Activated CD4-positive, CD25-positive, alpha-beta regulatory T cell (primary cell): Measurements from ENCODE around the gene MANBA.
"Not testable (repeated sequence)": the region's sequence is repeated elsewhere in the genome, so short reads cannot be mapped to it uniquely, and the experiment has no call there.

Experiments
- DNase-seq, 4 experiments: peaks; one replicate each; lab custom pipeline; 2025; lab: John Stamatoyannopoulos, UW

MANBA gene

DNA sequence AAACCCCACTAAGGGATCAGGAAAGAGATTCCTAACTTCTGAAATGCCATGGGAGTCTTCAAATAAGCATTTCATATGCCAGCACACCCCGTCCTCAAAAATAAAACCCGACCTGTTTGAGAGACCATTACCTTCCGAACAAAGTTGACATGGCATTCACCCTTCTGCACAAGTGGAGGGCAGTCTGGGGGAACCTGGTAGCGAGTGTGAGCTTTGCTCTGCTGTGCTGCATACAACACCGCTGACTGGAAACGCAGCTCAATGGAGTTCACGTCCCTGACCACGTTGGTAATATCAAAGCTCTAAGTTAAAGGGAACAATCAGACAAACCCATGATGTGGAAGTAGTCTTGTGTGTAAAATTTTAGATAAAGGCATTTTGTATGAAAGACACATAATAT is 38.0 kb downstream of the MANBA start:
- DNase-seq: no peak

DNA sequence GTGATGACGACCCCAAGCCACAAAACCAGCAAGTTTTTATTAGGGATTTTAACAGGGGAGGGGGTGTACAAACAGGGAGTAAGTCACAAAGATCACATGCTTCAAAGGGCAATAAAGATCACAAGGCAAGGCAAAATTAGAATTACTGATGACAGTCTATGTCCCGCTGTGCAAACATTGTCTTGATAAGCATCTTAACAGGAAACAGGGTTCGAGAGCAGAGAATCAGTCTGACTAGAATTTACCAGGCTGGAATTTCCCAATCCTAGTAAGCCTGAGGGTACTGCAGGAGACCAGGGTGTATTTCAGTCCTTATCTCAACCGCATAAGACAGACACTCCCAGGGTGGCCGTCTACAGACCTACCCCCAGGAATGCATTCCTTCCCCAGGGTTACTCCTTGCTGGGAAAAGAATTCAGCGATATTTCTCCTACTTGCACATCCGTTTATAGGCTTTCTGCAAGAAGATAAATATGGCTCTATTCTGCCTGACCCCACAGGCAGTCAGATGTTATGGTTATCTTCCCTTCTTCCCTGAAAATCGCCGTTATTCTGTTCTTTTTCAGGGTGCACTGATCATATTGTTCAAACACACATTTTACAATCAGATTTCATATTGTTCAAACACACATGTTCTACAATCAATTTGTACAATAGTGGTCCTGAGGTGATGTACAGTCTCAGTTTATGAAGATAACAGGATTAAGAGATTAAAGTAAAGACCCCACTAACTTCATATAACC is 41.8 kb downstream of the MANBA start:
- DNase-seq: not testable (repeated sequence)

DNA sequence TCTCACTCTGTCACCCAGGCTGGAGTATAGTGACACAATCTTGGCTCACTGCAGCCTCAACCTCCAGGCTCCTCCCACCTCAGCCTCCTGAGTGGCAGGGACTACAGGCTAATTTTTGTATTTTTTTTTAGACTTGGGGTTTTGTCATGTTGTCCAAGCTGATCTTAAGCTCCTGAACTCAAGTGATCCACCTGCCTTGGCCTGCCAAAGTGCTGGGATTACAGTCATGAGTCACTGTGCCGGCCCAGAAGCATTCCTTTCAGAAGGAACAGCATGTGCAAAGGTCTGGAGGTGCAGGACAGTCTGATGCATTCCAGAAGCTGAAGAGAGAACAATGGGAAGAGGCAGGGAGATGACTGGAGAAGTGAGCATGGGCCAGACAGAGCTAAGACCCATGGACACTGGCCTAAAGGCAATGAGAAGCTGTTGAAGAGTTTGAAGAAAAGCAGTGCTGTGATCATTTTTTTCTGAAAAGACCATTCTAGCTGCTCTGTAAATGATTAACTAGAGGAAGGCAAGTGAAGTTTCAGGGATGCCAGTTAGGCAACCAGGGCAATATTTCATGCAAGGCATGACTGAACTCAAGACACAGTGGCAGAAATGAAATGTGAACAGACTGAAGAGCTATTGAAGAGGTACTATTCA is 43.2 kb downstream of the MANBA start:
- no peak for DNase-seq

DNA sequence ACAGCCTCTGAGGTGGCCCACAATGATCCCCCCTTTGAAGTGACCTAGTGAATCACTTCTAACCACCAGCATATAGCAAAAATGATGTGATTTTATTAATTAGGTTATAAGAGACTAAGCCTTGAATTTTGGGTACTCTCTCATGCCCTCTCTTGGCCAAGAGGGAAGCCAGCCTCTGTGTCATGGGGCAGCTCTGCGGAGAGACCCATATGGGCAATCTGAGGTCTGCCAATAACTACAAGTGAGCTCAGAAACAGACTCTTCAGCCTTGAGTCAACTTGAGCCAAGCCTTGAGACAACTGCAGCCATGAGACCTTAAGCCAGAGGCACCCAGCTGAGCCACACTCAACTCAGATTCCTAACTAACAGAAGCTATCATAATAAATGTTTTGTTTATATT is 45.7 kb downstream of the MANBA start:
- no peak for DNase-seq

- not testable (repeated sequence) for DNase-seq
Observed at GRCh38 chr4:102713774-102714173, 47.0 kb downstream of the MANBA start.

GRCh38 chr4:102713096-102713495 is 47.7 kb downstream of the MANBA start:
- DNase-seq: no peak

- no peak for DNase-seq
Observed at GRCh38 chr4:102710986-102711385, 49.8 kb downstream of the MANBA start.

GRCh38 chr4:102709060-102709459 is 51.7 kb downstream of the MANBA start:
- DNase-seq: not testable (repeated sequence)

DNA sequence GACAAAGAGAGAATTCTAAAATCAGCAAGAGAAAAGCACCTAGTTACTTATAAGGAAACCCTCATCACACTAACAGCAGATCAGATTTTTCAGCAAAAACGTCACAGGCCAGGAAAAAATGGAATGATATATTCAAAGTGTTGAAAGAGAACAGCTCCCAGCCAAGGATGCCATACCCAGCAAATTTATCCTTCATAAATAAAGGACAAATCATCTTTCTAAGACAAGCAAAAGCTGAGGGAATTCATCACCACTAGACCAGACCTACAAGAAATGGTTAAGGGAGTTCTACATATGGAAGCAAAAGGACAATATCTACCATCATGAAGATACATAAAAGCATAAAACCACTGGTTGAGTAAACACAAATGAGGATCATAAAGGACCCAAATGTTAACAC is 53.6 kb downstream of the MANBA start:
- no peak for DNase-seq

DNA sequence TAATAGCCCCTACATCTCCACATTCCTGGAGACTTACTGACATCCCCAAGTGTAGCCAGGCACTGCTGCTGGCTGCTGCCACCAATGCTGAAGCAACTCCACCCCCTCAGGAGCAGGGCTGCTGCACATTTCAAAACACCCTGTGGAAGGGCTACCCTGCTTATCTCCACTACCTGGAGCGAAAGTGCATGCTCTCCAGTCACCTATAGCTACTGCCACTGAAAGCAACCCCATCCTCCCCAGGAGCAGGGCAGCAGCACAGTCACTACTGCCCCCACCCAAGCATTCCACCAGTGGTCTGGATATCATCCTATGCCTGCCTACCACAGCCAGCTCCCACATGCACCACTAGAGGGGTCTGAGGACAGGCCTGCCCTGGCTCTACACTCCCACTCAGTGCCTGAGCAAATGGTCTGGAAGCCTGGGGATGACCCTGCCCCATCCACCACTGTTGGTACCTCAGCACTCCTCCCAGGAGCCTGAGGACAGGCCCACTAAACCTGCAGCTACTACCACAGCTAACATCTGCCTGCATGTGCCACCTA is 55.3 kb downstream of the MANBA start:
- no peak for DNase-seq

DNA sequence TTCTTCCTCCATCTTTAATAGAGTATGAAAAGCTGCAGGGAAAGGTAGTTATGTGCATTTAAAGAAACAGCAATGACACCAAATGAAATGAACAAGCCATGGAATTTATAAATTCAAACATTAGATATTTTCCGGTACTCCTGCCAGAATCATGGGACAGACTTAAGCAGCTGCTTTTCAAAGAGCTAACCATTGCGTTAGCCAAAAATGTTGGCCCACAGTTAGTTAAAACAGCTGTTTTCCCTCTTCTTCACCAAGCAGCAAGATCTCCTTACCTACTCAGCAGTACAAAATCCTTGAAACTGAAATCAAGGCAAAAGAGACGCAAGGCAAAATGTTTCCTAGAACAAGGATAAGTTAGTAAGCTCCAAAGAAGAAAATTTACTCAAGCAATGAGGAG is 64.0 kb downstream of the MANBA start:
- no peak for DNase-seq

DNA sequence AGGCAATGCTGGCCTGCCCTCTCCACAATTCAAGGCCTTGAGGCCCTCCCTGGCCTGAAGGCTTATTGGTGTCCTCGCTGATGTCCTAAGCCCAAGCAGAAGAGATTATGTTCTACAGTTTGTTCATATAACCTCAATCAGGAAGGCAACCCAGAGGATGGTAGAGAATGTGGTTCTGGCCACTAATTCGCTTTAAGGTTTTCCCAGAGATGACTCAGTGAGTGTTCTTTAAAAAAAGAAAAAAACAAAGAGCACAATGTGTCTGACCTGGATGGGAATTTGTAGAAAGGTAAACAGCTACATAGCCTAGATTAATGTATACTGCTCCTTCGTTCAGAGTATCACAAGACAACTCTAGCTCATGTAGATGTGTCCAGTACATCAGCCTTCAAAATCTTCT is 66.0 kb downstream of the MANBA start:
- no peak for DNase-seq

- DNase-seq: no peak
Observed at GRCh38 chr4:102693861-102694260, 66.9 kb downstream of the MANBA start.

- DNase-seq: no peak
Observed at GRCh38 chr4:102693262-102693850, 67.4 kb downstream of the MANBA start.

DNA sequence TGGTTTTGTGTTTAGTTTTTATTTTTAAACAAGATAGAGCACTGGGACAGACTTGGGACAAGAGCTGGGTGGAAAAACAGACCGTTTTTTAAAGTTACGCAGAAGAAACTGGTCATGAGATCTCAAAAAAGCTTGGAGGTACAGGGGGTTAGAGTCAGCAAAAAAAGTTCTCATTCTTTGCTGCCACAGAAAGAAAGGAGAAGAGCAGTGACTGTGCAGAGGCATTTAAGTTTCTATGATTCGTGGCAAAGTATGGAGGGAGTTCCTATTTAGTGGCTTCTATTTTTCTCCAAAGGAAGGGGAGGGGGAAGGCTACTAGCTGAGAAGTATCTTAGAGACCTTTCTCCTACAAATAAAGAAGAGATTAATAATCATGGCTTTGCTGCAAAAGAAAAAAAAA is 68.3 kb downstream of the MANBA start:
- no peak for DNase-seq

GRCh38 chr4:102687982-102688433 is 72.8 kb downstream of the MANBA start:
- DNase-seq: no peak

DNA sequence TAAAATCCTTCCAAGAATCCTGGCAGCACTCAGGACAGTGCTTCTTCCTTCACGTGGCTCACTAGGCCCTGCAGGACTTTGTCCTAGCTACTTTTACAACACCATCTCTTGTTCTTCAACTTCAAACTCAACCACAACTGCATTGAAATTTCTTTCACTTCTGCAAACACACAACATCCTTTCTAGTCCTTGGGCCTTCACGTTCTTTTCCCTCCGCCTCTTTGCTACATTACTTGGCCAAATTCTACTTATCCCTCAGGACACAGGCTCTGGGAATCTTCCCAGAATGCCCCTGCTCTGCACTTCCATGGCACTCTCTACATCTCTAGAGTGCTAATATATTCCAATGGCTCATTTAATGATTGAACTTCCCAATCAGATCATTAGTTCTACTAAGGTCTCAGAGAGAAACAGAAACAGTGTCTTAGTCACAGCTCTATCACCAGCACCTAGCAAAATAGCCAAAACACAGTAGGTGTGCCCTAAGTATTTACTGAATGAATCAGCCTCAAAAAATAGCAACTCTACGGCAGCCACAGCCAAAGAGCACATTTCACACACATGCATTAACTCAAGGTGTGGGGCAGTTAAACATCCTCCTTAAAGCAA is 73.3 kb downstream of the MANBA start:
- no peak for DNase-seq

DNA sequence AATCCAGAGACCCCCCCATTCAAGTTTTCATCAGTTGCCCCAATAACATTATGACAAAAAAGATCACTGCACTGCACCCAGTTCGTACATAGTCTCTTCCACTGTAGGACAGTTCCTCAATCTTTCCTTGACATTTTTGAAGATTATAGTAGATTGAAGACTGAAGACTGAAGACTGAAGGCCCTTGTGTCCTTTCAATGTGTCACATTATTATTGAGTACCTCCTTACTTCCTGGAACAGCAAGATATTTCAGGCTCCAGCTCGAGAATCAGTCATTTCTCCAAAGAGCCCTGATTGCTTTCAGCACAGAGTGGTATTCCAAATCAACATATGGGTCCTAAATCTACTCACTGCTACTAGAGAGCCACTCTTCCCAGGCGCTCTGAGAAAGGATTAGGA is 75.0 kb downstream of the MANBA start:
- DNase-seq: no peak

- no peak for DNase-seq
Observed at GRCh38 chr4:102684610-102685052, 76.1 kb downstream of the MANBA start.

DNA sequence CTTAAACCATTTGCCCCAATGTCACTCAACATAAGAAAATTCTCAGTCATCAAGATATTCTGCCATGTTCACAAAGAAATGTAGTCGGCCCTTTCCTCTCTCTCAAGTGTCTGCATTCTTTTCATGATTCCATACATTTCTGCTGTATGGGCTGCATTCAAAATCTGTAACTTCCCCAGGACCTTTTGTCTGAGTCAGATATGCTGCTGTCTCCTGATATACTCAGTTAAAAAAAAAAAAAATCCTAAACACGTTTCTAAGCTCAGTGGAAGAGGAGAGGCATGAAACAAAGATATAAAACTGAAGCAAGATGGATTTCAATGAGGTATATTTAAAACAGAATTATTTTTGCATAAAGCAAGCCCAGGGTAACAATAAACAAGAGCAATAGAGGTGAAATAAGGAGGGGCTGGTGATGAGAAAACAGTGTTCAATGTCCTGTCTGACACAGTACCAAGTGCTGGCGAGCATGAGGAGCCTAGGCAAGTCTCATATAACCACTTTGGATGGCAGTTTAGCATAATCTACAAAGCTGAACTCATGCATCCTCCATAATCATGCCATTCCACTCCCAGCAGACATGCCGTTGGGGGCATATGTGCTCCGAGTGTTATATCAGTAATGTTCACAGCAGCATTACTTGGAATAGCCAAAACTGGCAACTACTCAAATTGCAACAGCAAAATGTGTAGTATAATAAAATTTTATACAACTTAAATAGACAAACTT is 76.7 kb downstream of the MANBA start:
- DNase-seq: no peak

DNA sequence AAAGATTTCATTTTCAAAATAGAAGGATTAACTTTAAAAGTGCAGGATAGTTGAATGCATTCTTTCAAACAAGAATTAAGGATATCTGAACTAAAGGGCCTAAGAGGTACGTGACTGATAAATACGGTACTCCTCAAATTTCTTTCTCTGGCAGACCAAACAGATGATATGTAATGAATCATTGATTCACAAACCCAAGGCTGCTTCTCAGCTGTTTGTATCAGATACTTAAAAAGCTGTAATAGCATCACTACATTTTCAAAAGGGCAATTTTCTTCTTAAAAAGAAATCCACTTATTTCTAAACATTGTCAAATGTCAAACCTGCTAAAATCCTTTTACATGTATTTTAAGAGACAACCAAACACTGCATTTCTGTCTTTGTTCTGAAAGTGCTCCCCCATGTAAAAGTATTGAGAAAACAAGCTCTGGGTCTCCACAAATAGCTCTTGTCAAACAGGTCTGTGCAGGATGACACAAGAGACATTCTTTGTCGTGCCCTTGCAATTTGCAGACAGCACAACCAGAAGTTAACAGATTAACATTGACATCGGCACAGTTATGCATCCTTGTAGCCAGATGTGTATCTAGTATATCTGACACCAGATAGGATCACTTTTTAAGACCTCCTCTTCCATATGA is 82.0 kb downstream of the MANBA start:
- DNase-seq: no peak
